ENCODE measurements around the gene IL9R. TPM values are rescaled to one million over a fixed set of nuclear protein-coding genes. Genes with fewer than 3 reads are reported as not detected.

The IL9R gene
- total and polyA plus RNA-seq, 9 of the 15 experiments (the other 6 are each of a cell fraction or from before 2014, with no cell fraction given): 0.58 to 2.7 (median 1.6) TPM

DNA sequence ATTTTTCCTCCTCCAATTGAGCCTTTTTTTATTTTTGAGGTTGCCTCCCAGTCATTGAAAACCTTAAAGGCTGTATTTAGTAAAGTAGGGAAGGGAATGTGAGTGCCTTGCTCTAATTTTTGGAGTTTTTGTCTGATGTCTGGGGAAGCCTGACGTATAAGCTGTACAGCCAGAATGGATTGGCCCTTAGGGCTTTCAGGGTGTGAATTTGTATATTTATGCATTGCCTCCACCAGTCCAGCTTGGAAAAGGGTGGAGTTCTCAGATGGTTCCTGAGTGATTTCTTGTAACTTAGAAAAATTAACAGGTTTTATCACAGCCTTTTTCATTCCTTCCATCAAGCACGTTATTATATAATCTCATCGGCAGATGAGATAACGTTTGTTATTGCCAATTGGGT lies 8.6 kb upstream of the IL9R start:
- no peak overlapping the region for H3K4me2 ChIP-seq (ENCODE audit: insufficient read depth, low read length)
- FAIRE-seq (no peak), ATAC-seq (no peak), DNase-seq (ENCODE audit: extremely low read depth in 1 of 4, low spot score in 3 of 4) (no peak)
- WGBS (ENCODE audit: insufficient coverage, low coverage, missing lambda C conversion rate): 50% methylated on average over 4 of the region's 4 CpGs
- ChIA-PET CTCF (ENCODE audit: low intra/inter-chr PET ratio) (no interaction called here), POLR2A (no interaction called here)
- TF ChIP-seq BCLAF1 (IDR thresholded peaks at IDR 0.05; ENCODE audit: borderline replicate concordance in 1 of 2, control insufficient read depth in 1 of 2, low read depth in 2 of 2, low read length in 1 of 2) (no peak), MAFG (tag; conservative IDR thresholded peaks at IDR 0.05) (no peak), ZFPM2 (CRISPR knock-in tag; IDR thresholded peaks at IDR 0.05) (no peak), BDP1 (IDR thresholded peaks at IDR 0.05; ENCODE audit: insufficient read depth, insufficient read length) (no peak)
- H3K9me3 ChIP-seq (replicated peaks; ENCODE audit: control insufficient read depth, insufficient read depth, low read depth, low read length): no peaks in the 10 kb centered on the region
- no TSS peak for BruUV-seq (replicated peaks)
- no peak overlapping the region for H2AFZ ChIP-seq (ENCODE audit: low read depth, low read length)
- H3K27ac ChIP-seq (ENCODE audit: extremely low read depth, low read depth, low read length): no peak overlapping the region
- H3K9me1 ChIP-seq (ENCODE audit: control insufficient read depth, insufficient read depth, low read length): no peaks in the 10 kb centered on the region
- no peaks in the 10 kb centered on the region for H3K79me2 ChIP-seq (ENCODE audit: control insufficient read depth, insufficient read depth, low read length)
- H3K36me3 ChIP-seq (ENCODE audit: control insufficient read depth, insufficient read depth, low read length): no peaks in the 10 kb centered on the region
- no peaks in the 10 kb centered on the region for H4K20me1 ChIP-seq (replicated peaks; ENCODE audit: control insufficient read depth, insufficient read depth, low read length)
- no peaks in the 10 kb centered on the region for H3K27me3 ChIP-seq (ENCODE audit: control insufficient read depth in 2 of 2, insufficient read depth in 2 of 2, low read length in 2 of 2)
- no peaks in the 10 kb centered on the region; a peak in 1 of 5 replicates for H3K4me1 ChIP-seq (replicated peaks in 1 of 2; ENCODE audit: control insufficient read depth in 2 of 2, insufficient read depth in 2 of 2, low read length in 2 of 2)
- H3K4me3 ChIP-seq: no peak overlapping the region
- intact Hi-C loops (cut with micrococcal nuclease): no loop called here
- no peak overlapping the region for H3K9ac ChIP-seq (ENCODE audit: insufficient read depth in 1 of 2, low read depth in 2 of 2, low read length in 2 of 2)
- in situ Hi-C loops (cut with MboI): no loop called here
